Kidney glomerular epithelial cell (primary cell): ENCODE data around the gene PTPRB.

Experiments used
- DNase-seq: peaks from one replicate; lab custom pipeline; 2025; lab: John Stamatoyannopoulos, UW

PTPRB gene

GRCh38 chr12:70637303-70638085 lies at the start of gene PTPRB:
TSS of gene PTPRB (minus strand) at chr12:70637429. CDS start at chr12:70637395, 34 bp downstream.
- DNase-seq = no peak

- no peak for DNase-seq
These were observed 49.7 kb upstream of the PTPRB start for GRCh38 chr12:70686907-70687306.

- no peak for DNase-seq
These were observed 49.1 kb upstream of the PTPRB start for GRCh38 chr12:70686299-70686698.

GRCh38 chr12:70683976-70684375 lies 46.7 kb upstream of the PTPRB start:
- no peak for DNase-seq

- no peak for DNase-seq
These were observed 34.5 kb upstream of the PTPRB start for GRCh38 chr12:70671698-70672097.

GRCh38 chr12:70670948-70671347 lies 33.7 kb upstream of the PTPRB start:
- no peak for DNase-seq

GRCh38 chr12:70667253-70667652 lies 30.0 kb upstream of the PTPRB start:
- DNase-seq = no peak

- no peak for DNase-seq
These were observed 29.1 kb upstream of the PTPRB start for GRCh38 chr12:70666364-70666763.

- DNase-seq = no peak
These were observed 27.2 kb upstream of the PTPRB start for GRCh38 chr12:70664465-70664881.

GRCh38 chr12:70663838-70664237 lies 26.6 kb upstream of the PTPRB start:
- DNase-seq = no peak

GRCh38 chr12:70661466-70662161 lies 24.4 kb upstream of the PTPRB start:
- peak; percentile 56 for DNase-seq

- DNase-seq = peak; percentile 9
These were observed 23.5 kb upstream of the PTPRB start for GRCh38 chr12:70660620-70661219.

GRCh38 chr12:70660002-70660604 lies 22.9 kb upstream of the PTPRB start:
- DNase-seq = no peak

GRCh38 chr12:70659077-70659606 lies 21.9 kb upstream of the PTPRB start:
- DNase-seq = no peak

- DNase-seq = no peak
These were observed 20.5 kb upstream of the PTPRB start for GRCh38 chr12:70657616-70658286.

- DNase-seq = no peak
These were observed 15.2 kb upstream of the PTPRB start for GRCh38 chr12:70652451-70652850.

GRCh38 chr12:70648831-70649230 lies 11.6 kb upstream of the PTPRB start:
- DNase-seq = peak; percentile 36

GRCh38 chr12:70648191-70648590 lies 11.0 kb upstream of the PTPRB start:
- peak; percentile 7 for DNase-seq

- DNase-seq = peak; percentile 34
These were observed 9.6 kb upstream of the PTPRB start for GRCh38 chr12:70646850-70647249.

- peak; percentile 87 for DNase-seq
These were observed 8.5 kb upstream of the PTPRB start for GRCh38 chr12:70645494-70646317.

- no peak for DNase-seq
These were observed 7.6 kb upstream of the PTPRB start for GRCh38 chr12:70644861-70645260.
